ENCODE data around the gene RASGEF1C.

DNA sequence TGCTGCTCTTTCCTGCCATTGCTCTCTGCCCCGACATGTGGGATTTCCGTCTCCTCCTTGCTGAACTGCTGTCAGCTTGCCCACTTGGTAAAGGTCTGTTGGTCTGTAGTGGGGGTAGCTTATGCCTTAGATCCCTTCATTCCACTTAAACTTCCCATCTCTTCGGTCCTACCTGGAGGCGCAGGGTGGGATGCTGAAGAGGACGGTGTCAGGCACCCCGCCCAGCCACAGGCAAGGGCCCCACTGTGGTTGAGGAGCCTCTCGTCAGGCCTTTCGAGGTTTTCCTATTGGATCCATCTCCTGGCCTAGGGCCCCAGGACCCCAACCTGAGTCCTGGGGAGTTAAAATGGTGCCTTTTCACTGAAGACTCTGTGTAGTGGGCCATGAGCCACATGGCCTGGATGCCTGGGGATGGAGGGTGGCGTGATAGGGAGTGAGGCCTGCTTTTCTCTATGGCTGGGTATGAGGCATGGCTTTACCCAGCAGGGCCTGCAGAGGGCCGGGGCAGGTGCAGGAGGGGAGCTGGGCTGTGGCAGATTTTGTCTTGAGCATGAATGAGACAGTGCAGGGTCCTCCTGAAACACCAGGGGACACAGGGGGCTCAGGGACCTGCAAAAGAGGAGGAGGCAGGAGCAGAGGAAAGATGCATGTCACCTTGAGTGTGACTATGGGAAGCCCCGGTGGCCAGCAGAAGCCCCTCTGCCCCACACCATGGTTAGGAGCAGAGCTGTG, 111.7 kb downstream of the RASGEF1C start:
- no peak for TF ChIP-seq POLR2A (IDR thresholded peaks at IDR 0.05)
- TF ChIP-seq, protein P1, sequence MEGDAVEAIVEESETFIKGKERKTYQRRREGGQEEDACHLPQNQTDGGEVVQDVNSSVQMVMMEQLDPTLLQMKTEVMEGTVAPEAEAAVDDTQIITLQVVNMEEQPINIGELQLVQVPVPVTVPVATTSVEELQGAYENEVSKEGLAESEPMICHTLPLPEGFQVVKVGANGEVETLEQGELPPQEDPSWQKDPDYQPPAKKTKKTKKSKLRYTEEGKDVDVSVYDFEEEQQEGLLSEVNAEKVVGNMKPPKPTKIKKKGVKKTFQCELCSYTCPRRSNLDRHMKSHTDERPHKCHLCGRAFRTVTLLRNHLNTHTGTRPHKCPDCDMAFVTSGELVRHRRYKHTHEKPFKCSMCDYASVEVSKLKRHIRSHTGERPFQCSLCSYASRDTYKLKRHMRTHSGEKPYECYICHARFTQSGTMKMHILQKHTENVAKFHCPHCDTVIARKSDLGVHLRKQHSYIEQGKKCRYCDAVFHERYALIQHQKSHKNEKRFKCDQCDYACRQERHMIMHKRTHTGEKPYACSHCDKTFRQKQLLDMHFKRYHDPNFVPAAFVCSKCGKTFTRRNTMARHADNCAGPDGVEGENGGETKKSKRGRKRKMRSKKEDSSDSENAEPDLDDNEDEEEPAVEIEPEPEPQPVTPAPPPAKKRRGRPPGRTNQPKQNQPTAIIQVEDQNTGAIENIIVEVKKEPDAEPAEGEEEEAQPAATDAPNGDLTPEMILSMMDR (IDR thresholded peaks at IDR 0.05), result no peak
